Measurements from ENCODE around the gene SCN5A.
A peak's percentile ranks its signal among the peaks of the same experiment; 100 is the strongest.

The SCN5A gene

DNA sequence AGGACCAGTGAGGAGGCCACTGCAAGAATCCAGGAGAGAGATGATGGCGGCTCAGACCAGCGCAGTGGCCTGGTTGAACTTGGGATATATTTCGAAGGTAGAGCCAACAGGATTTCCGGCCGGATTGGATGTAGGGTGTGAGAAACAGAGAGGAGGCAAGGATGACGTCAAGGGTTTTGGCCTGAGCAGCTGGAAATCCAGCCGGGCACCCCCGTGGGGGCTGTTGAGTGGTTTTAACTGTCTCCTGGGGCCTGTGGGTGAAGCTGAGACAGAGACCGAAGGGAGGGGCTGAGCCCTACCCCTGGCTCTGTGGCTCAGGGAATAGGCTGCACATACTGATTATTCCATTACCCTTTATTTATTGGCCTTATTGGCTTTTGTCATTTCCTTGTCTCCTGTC, 107.7 kb downstream of the SCN5A start:
- DNase-seq (ENCODE audit: low spot score) = no peak

DNA sequence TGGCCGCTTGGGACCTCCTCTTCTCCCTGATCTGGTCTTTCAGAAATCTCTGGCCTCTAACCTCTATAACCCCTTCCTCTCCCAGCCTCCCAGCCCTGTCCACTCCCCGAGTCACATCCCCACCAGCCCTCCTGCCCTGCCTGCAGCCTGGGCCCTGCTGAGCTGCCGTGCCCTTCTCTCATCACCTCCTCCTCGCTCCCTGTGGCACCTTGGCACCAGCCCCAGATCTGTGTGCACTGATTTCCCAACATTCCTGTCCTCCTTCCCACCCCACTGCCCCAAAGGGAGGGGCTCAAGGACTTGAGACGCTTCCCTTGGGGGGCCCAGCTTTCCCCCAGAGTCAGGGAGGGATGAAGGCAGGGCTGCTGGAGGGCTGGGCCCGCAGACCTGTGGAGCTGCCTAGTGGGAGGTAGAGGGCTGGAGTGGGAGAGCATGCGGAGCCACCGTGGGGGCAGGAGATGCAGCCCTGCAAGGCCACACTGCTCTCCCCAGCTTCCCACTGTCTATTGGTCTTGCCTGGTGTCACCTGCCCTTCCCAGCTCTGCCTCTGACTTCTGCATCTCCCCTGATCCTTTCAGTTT, 110.6 kb downstream of the SCN5A start:
- no peak for DNase-seq (ENCODE audit: low spot score)

DNA sequence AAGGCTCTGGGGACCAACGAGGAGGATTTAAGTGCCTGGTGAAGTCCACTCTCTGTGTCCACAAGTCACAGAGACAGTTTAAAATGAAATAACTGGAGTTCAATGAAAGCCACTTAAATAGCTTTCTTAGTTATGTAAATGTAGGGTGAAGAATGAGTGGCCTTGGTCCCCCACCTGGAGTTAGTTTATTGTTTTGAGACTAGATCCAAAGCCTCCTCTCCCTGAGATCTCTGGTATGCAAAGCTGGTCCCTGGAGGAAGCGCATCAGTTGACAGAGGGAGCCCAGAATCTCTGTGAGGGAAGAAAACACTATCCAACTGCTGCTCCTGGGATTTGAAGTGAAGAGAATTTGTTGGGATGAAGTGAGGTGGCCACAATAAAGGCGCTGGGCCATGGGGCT, 112.8 kb downstream of the SCN5A start:
- no peak for DNase-seq (ENCODE audit: low spot score)

DNA sequence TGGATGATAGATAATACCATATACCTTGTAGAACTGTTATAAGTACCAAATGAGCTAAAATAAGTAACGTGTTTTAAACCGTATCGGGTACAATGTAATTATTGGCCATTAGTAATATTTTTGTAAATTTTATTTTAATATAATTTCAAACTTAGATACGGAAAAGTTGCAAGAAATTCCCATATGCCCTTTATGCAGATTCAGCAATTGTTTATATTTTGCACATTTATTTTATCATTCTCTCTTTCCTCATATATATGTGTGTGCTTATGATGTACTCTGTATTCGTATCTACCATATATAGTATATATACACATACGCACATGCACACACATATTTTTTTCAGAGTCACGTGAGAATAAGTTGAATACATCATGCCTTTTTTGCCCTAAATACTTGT, 114.9 kb downstream of the SCN5A start:
- DNase-seq (ENCODE audit: low spot score) = no peak

DNA sequence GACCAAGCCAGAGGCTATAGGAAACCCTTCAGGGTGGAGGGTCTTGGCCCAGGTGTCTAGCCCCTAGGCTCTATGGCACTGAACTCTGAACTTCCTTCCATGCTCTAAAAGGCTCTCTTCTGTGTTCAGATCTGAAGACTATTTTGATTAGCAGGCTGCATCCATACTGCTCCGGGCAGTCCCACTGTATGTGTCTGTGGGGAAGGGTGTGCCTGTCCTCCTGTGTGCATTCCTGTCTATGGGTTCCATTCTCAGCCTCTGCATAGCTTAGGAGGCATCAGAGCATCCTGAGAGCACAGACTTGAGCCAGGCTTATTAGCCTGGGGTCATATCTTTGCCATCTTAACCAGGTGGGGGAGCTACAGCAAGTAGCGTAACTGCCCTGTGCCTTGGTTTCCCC, 115.3 kb downstream of the SCN5A start:
- DNase-seq (ENCODE audit: low spot score) = no peak

DNA sequence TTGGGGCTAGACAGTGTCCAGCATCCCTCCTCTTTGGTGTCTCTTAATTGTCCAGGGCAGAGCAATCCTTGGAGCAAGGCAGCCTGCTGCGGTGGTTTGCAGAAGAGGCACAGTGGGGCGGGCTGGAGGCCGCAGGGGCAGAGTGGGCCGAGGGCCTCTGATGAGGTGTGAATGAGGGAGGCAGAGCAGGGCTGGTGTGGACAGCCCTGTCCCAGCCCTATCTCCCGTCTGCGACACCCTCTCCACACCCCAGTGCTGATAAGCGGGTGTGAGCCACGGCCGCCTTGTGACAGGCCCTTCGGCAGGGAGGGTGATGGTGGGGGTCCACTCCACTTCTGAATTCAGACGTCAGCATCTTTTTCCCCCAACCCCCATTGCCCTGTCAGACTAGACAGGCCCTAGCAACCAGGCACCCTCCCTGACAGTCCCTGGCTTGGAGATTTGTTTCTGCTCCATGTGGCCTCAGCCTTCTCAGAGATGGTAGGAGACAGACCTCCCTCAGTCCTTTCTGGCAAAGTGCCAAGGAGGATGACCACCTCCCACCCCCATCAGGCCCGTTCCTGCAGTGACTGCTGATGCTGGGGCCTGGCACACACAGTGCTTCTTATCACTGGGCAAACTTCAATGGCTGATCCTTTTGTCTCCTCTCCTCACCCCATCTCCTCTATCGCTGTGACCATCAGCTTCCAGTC, 116.1 kb downstream of the SCN5A start:
- no peak for DNase-seq (ENCODE audit: low spot score)

DNA sequence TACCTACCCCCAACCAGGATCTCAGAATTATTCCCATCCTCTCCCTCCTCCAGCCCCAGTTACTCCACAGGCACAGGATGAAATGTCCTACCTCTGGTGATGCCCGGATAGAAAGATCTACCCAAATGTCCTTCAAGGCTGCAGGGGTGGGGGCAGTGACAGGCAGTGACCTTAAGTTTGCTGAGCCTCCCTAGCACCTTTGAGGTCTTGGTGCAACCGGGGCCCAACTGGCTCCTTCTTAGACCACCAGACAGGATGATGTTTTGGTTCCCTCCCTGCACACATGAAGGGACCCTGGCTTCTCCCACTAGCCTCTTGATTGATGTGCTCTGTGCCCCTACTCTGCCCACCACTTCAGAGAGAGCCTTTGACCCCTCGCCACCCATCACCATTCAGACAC, 117.0 kb downstream of the SCN5A start:
- DNase-seq (ENCODE audit: low spot score) = no peak

DNA sequence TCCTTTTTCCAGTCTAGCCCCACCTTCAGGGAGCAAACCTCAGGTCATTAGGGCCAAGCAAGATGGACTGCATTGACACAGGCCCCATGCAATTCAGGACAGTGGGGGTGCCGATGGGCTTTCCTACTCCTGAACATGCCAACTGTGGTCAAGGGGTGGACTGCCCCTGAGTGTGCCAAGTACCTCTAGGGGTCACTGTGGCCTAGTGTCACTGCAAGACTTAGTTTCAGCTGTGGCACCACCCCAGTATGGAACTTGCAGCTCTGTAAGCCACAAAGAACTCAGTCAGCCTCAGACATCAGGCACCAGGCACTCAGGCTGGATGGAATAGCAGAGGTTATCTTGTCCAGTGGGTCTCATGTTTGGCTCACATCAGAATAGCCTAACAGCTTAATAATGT, 121.0 kb downstream of the SCN5A start:
- no peak for DNase-seq (ENCODE audit: low spot score)

DNA sequence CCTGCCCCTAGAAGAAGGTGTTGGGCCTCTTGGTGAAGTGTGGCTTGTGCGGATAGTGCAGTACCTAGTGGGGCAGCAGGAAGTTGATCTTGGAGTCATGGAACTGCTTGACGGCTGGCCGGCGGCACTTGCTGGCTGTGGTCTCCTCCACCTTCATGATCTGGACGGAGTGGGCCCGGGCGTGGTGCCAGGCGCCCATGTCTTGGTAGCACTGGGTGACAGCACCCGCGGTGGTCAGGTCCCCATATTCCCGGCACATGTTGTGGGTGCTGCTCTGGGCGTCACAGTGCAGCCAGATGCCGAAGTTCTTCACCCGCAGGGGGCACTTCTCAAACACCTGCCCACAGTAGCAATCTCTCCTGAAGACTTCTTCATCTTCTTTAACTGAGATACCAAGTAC, 122.7 kb downstream of the SCN5A start:
- DNase-seq (ENCODE audit: low spot score) = no peak

DNA sequence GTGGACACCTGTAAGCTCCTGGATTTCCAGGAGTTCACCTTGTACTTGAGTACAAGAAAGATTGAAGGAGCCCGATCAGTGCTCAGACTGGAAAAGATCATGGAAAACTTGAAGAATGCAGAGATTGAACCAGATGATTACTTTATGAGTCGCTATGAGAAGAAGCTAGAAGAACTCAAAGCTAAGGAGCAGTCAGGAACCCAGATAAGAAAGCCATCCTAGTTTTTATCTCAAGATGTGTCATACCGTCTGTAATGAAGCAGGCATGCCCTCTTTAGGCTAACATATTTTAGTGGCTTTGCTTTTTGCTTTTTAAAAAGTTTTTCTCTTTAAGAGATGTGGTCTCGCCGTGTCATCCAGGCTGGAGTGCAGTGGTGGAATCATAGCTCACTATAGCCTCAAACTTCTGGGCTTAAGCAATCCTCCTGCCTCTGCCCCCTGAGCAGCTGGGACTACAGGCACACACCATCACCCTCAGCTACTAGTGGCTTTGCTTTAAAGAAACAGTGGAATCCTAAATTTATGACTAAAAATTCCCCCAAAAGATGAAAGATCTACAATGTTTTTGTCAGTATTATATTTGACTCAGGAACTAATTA, 125.2 kb downstream of the SCN5A start:
- DNase-seq (ENCODE audit: low spot score) = no peak

DNA sequence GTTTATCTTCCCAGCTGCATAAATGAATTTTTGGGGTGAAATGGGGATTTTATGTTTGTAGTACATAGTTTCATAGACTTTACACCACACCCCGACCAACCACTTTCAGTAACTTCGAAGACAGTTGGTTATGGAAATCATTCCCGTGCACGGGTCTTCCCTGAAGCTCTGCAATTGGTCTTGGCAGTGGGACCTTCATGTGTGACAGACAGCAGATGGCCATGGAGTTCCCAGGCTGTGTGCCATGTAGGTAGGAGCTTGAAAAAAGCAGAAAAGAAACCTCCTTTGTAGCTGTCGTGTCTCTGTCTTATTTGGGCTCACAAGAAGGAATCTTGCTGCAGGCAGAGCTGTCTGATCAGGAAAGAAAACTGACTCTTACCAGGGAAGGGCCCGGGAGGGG, 127.5 kb downstream of the SCN5A start:
- no peak for DNase-seq (ENCODE audit: low spot score)

DNA sequence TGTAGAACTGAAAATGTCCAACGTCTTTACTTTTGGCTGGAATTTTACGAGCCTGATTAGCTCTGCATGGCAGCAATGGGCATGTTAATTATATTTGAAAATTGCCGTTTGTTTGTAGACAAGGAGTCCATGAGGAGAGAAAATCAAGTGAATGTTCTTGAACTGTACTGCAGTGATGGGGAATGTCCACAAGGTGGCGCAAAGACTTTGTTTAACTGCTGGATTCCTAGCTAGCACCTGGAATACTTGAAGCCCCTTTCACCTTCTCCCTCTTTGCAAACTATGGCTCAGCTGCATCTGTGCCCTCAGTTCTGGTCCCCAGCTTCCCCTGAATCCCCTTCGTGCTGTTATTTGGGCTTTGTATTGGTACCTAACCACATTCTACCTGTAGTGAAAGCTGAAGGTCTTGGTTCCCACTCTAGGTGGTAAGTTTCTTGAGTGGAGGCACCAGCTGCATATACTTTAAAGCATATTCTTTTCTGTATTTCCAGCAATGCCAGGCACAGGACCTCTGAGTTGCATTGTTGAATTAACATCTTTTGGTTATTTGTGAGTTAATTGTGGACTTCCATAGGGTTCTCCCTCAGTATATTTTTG, 128.0 kb downstream of the SCN5A start:
- DNase-seq (ENCODE audit: low spot score) = peak; percentile 86

DNA sequence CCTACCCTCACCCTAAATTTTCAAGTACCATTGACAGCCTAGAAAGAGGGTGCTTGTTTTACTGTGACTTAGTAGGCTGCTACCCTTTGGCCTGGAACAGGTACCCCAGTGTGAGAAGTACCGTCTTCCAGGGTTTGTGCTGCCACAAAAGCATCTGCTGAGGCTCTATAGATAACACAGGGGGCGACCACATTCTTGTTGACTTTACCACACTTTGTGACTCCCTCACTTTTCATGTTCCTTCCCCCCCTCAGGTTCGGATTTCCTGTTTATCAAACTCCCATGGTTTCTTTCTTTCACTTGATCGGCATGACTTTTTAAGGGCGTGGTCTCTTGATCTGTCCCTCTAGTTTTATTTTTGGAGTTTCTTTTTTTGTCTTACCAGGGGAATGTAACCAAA, 129.8 kb downstream of the SCN5A start:
- no peak for DNase-seq (ENCODE audit: low spot score)

DNA sequence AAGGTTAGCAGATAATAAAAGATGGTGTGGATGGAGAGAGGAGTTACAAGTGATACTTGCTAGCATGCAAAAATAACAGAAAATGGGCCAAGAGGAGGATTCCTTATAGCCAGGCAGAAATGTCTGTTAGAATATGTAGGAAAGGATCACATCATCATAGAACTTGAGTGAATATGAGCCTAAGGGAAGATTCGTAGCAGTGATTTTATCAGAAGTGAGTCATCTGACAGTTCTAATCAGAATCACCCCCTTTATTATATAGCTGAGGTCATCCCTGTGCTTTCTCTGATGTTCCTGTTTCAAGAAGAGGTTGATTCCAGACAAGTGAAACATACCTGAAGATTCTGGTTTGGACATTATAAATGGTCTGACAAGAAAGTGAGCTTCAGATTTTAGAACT, 130.5 kb downstream of the SCN5A start:
- DNase-seq (ENCODE audit: low spot score) = no peak

DNA sequence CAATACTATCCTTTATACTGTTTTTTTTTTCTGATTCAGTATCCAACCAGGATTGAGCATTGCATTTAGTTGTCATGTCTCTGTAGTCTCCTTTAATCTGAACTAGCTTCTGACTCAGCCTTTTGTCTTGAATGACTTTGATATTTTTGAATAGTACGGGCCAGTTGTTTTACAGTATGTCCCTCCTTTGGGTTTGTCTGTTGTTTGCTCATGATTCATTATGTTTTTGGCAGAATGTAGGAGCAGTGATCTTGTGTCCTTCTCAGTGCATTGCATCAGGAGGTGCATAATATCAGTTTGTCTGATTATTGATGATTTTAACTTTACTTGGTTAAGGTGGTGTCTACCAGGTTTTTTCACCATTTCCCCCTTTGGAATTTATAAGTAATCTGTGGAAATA, 132.8 kb downstream of the SCN5A start:
- no peak for DNase-seq (ENCODE audit: low spot score)

DNA sequence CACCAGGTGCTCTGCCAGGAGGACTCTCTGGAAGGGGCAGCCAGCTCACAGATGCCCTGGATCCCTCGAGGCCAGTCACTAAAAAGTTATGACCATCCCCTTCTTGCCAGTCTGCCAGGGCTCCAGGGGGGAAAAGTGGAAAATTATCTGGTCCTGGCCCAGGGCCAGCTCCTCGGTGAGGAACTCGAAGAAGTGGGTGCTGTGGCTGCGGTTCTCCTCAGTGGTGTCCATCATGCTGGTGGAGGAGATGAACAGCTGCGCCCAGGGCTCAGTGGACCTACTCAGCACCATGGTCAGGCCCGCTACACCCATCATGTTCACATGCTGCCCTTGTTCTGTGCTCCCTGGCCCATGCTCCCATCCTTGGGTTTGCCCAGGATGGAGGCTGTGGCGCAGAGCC, 134.1 kb downstream of the SCN5A start:
- no peak for DNase-seq (ENCODE audit: low spot score)

DNA sequence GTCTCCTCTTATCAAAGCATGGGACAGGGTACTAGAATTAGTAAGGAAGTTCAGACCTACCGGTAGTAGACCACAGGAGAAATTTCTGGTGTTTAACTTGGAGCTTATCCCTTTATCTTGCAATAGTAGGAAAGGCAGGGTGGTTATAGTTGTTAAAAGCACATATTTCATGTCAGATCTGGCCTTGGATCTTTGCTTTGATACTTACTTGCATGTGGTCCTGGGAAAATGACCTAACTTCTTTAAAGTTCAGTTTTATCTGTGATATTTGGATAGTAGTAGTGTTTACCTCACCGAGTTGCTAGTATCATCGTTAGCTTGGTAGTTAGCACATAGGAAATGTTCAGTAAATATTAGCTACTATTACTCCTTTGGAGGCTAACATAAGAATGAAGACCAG, 137.9 kb downstream of the SCN5A start:
- DNase-seq (ENCODE audit: low spot score) = no peak

DNA sequence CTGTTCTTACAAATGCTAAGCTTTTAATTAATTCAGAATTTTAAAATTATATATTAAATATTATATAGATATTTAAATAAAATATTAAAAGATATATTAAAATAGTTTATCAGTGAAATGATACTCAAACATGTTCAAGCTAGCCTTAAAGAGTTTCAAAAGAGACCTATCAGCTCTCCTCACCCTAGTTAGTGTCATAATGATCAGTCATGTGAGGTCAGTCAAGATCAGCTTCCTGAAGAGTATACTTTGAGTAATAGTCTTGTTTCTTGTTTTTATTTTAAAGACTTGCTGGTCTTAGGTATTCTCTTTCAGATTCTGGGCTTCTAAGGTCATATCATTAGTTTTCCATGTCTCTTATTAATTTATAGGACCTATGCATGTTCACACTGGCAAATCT, 138.9 kb downstream of the SCN5A start:
- no peak for DNase-seq (ENCODE audit: low spot score)

DNA sequence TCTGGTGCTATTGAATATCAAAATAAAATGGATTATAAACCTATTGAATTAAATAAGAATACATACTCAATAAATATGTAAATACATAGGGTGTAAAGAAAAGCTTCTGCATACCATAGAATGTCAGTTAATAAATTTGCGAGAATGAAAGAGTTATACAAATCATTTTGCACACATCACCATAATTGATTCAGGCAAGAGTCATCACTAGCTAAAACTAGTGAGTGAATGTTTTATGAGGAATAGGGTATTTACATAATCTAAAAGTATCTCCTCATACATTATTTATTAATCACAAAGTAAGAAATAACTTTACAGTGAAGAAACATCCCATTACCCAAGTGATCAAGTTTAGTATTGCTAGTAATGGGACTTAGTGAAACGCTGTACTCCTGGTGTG, 139.8 kb downstream of the SCN5A start:
- no peak for DNase-seq (ENCODE audit: low spot score)

DNA sequence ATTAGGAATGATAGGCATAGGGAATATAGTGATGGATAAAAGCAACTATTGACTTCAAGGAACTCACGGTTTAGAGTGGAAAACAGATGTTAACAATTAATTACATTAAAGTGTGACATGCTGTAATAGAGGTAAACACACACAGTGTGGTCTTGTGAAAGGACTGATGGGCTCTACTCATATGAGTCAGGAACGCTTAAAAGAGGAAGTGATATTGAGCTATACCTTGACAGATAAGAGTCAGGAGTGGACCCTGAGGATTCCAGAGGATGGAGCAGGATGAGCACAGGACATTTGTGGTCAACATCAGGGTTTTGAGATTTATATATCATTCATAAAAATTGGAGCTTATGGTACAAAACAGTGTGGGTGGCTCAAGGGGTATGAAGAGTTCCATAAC, 142.4 kb downstream of the SCN5A start:
- no peak for DNase-seq (ENCODE audit: low spot score)

DNA sequence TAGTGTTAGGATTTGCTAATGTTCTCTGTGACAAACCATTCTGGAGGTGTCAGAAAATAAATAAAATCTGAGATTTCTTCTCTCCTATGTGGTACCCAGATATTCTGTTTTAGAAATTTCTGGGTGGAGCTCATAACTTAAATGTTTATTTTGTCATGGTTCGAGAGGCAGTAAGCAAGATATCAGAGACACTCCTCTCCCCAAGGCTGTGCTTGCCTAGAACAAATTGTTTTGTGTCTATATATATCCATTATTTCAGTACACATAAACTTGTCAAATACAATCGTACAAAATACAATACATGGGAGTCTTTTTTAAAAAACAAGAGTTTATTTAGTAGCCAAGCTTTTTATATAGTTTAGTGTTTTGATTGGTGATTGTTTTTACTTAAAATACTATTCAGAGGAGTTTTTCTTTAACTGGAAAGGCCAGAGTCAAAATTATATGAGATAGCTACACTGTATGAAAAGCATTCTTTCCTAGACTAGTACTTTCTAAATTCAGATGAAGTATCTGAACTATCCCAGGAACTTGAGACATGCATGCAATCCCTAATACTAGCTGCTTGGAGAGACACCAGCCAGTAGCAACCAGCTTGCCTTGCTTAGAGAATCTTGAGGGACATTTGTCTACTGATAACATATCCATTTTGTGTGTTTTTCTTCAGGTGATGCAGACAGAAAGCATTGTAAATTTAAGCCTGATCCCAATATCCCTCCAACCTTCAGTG, 148.6 kb downstream of the SCN5A start:
- DNase-seq (ENCODE audit: low spot score) = no peak
